Measurements from ENCODE around the gene SRC. TPM values are rescaled to one million over a fixed set of nuclear protein-coding genes. Genes with fewer than 3 reads are reported as not detected.
A peak's percentile ranks its signal among the peaks of the same experiment; 100 is the strongest.

The SRC gene
- total RNA-seq, 1 donor from 2014 or later = 48.6 TPM

- Histone ChIP-seq H3K36me3 (no peaks in the 10 kb centered on the region), H3K27ac (peak overlapping the region; percentile 95), H3K9me3 (no peaks in the 10 kb centered on the region), H3K27me3 (no peaks in the 10 kb centered on the region), H3K4me3 (no peak overlapping the region), H3K4me1 (peaks cover 26% of the 10 kb centered on the region)
- intact Hi-C loops (cut with DNase I) = no loop called here
- DNase-seq (ENCODE audit: extremely low spot score in 2 of 2) = no peak
- no peak for TF ChIP-seq CTCF (IDR thresholded peaks at IDR 0.05)
- no peak for TF ChIP-seq POLR2A (IDR thresholded peaks at IDR 0.05)
- TF ChIP-seq POLR2AphosphoS5 (IDR thresholded peaks at IDR 0.05; ENCODE audit: insufficient read depth in 1 of 2, low read depth in 1 of 2) = no peak
Observed at GRCh38 chr20:37326666-37327065, 19.3 kb upstream of the SRC start.

GRCh38 chr20:37327748-37328147, 18.2 kb upstream of the SRC start:
- Histone ChIP-seq H3K36me3 (no peaks in the 10 kb centered on the region), H3K27ac (peak overlapping the region; percentile 95), H3K4me3 (no peak overlapping the region), H3K27me3 (no peaks in the 10 kb centered on the region), H3K4me1 (peaks cover 37% of the 10 kb centered on the region), H3K9me3 (no peaks in the 10 kb centered on the region)
- no peak for DNase-seq (ENCODE audit: extremely low spot score in 2 of 2)
- no peak for TF ChIP-seq CTCF (IDR thresholded peaks at IDR 0.05)
- TF ChIP-seq POLR2A (IDR thresholded peaks at IDR 0.05) = no peak
- TF ChIP-seq POLR2AphosphoS5 (IDR thresholded peaks at IDR 0.05; ENCODE audit: insufficient read depth in 1 of 2, low read depth in 1 of 2) = peak; percentile 74
- intact Hi-C loops (cut with DNase I) = no loop called here

- peak overlapping the region; percentile 95 for H3K27ac ChIP-seq
- DNase-seq (ENCODE audit: extremely low spot score in 2 of 2) = no peak
- intact Hi-C loops (cut with DNase I) = no loop called here
- no peak overlapping the region for H3K4me3 ChIP-seq
- no peaks in the 10 kb centered on the region for H3K9me3 ChIP-seq
- no peaks in the 10 kb centered on the region for H3K36me3 ChIP-seq
- no peaks in the 10 kb centered on the region for H3K27me3 ChIP-seq
- H3K4me1 ChIP-seq = peaks cover 41% of the 10 kb centered on the region
- TF ChIP-seq POLR2A (IDR thresholded peaks at IDR 0.05) (no peak), POLR2AphosphoS5 (IDR thresholded peaks at IDR 0.05; ENCODE audit: insufficient read depth in 1 of 2, low read depth in 1 of 2) (peak in 1 of 2 donors; percentile 12), CTCF (IDR thresholded peaks at IDR 0.05) (no peak)
Observed at GRCh38 chr20:37328149-37328945, 17.6 kb upstream of the SRC start.

GRCh38 chr20:37329481-37330165, 16.3 kb upstream of the SRC start:
- Histone ChIP-seq H3K4me3 (no peak overlapping the region), H3K36me3 (no peaks in the 10 kb centered on the region), H3K4me1 (peaks cover 41% of the 10 kb centered on the region), H3K9me3 (no peaks in the 10 kb centered on the region), H3K27me3 (no peaks in the 10 kb centered on the region), H3K27ac (peak overlapping the region; percentile 95)
- TF ChIP-seq CTCF (IDR thresholded peaks at IDR 0.05) (no peak), POLR2AphosphoS5 (IDR thresholded peaks at IDR 0.05; ENCODE audit: insufficient read depth in 1 of 2, low read depth in 1 of 2) (no peak), POLR2A (IDR thresholded peaks at IDR 0.05) (no peak)
- DNase-seq (ENCODE audit: extremely low spot score in 2 of 2) = no peak
- intact Hi-C loops (cut with DNase I) = no loop called here

- H3K4me1 ChIP-seq = peaks cover 41% of the 10 kb centered on the region
Observed at GRCh38 chr20:37330316-37330715, 15.6 kb upstream of the SRC start.

More at GRCh38 chr20:37330316-37330715, 15.6 kb upstream of the SRC start:
- Histone ChIP-seq H3K27ac (no peak overlapping the region), H3K4me3 (no peak overlapping the region), H3K9me3 (no peaks in the 10 kb centered on the region), H3K27me3 (no peaks in the 10 kb centered on the region), H3K36me3 (no peaks in the 10 kb centered on the region)
- TF ChIP-seq CTCF (IDR thresholded peaks at IDR 0.05) (no peak), POLR2A (IDR thresholded peaks at IDR 0.05) (no peak), POLR2AphosphoS5 (IDR thresholded peaks at IDR 0.05; ENCODE audit: insufficient read depth in 1 of 2, low read depth in 1 of 2) (no peak)
- no peak for DNase-seq (ENCODE audit: extremely low spot score in 2 of 2)
- intact Hi-C loops (cut with DNase I) = no loop called here
